HepG2 (cell line): ENCODE results near the gene CLEC16A. TPM values are rescaled to one million over a fixed set of nuclear protein-coding genes. Genes with fewer than 3 reads are reported as not detected.
A peak's percentile ranks its signal among the peaks of the same experiment; 100 is the strongest.

Experiments used
- ATAC-seq: fragments of 200-7000 bp; cut with Tn5 transposase; 3 replicates; pipeline ENCODE4 v1.9.1; 2020; ENCODE audit warnings: mild to moderate bottlenecking, moderate library complexity
- BruUV-seq: library from RNA; stranded (reverse); fragments of 400-500 nt; replicated peaks from 2 replicates; lab custom pipeline; 2021; lab: Mats Ljungman, UMichigan
- CTCF ChIA-PET: fragments of 300-600 bp; formaldehyde crosslinking; extraction: SDS; loops from one replicate; lab custom pipeline; 2021; ENCODE audit warnings: low total read pairs, inconsistent platforms, low intra/inter-chr PET ratio; lab: Yijun Ruan, JAX
- POLR2A ChIA-PET: fragments of 350-600 bp; sonication (Branson Sonifier 250); formaldehyde crosslinking; loops from one replicate; lab custom pipeline; 2020; ENCODE audit warnings: antibody characterized with exemption, inconsistent platforms; lab: Yijun Ruan, JAX
- DNase-seq: peaks from one replicate; pipeline ENCODE4 v3.0.0-alpha.2; 2015; ENCODE audit warnings: low spot score
- FAIRE-seq: peaks from 3 replicates; lab custom pipeline; 2011; peaks lifted over from hg19 to GRCh38; lab: Jason Lieb, UNC
- H2AFZ ChIP-seq: one replicate; pipeline ENCODE4 v1.6.1; 2011; ENCODE audit warnings: low read length, inconsistent platforms
- H3K27ac ChIP-seq: fragments of 300-600 bp; 3 replicates; pipeline ENCODE4 v1.8.0; 2011; ENCODE audit warnings: mixed run types, mild to moderate bottlenecking, mixed read lengths, low read length, inconsistent platforms; ENCODE audit not compliant: insufficient read depth; ENCODE audit errors: extremely low read length
- H3K27me3 ChIP-seq, 2 experiments: fragments of 200-600 bp in 1 of 2; 2 replicates in 1 of 2; 3 replicates in 1 of 2; pipeline versions ENCODE4 v1.6.0 to v1.8.0; 2011; ENCODE audit warnings: low read length in 2 of 2, mild to moderate bottlenecking in 2 of 2, moderate library complexity in 2 of 2, inconsistent platforms in 1 of 2; ENCODE audit not compliant: insufficient read depth in 2 of 2, control insufficient read depth in 1 of 2
- H3K36me3 ChIP-seq, 2 experiments: fragments of 200-600 bp in 1 of 2; replicated peaks in 1 of 2; 2 replicates in 1 of 2; 3 replicates in 1 of 2; pipeline versions ENCODE4 v1.5.1 to v1.8.0; 2011; ENCODE audit warnings: low read length in 2 of 2, inconsistent platforms in 1 of 2; ENCODE audit not compliant: insufficient read depth in 2 of 2, control insufficient read depth in 1 of 2
- H3K4me1 ChIP-seq: 2 replicates; pipeline ENCODE4 v1.5.1; 2012; ENCODE audit warnings: low read length, inconsistent platforms; ENCODE audit not compliant: insufficient read depth
- H3K4me2 ChIP-seq: 2 replicates; pipeline ENCODE4 v1.6.0; 2011; ENCODE audit warnings: low read depth, low read length, inconsistent platforms
- H3K4me3 ChIP-seq, 3 experiments: fragments of 200-600 bp in 1 of 3; sonication (generic), shearing (Covaris generic) in 1 of 3; replicated peaks in 1 of 3; 2 replicates each; pipeline ENCODE4 v1.5.1; 2011 to 2016; ENCODE audit warnings: low read length in 3 of 3, inconsistent platforms in 2 of 3, low read depth in 2 of 3, mild to moderate bottlenecking in 2 of 3, control low read depth in 1 of 3, mixed read lengths in 1 of 3; ENCODE audit not compliant: insufficient read depth in 1 of 3
- H3K79me2 ChIP-seq: one replicate; pipeline ENCODE4 v1.6.1; 2011; ENCODE audit warnings: low read length, inconsistent platforms; ENCODE audit not compliant: insufficient read depth
- H3K9ac ChIP-seq: 2 replicates; pipeline ENCODE4 v1.6.0; 2011; ENCODE audit warnings: mild to moderate bottlenecking, low read depth, low read length, inconsistent platforms; ENCODE audit not compliant: insufficient read depth
- H3K9me3 ChIP-seq: 2 replicates; pipeline ENCODE4 v1.5.1; 2012; ENCODE audit warnings: mild to moderate bottlenecking, low read length
- H4K20me1 ChIP-seq: 2 replicates; pipeline ENCODE4 v1.6.0; 2011; ENCODE audit warnings: inconsistent platforms, mild to moderate bottlenecking, low read length, moderate library complexity; ENCODE audit not compliant: insufficient read depth
- FOXA1 ChIP-seq, 2 experiments: fragments of 450-650 bp in 1 of 2; sonication (generic) in 1 of 2; formaldehyde crosslinking in 1 of 2; IDR thresholded peaks; 2 replicates each; pipeline versions ENCODE4 v1.4.0 to v1.6.1; 2016 to 2020; ENCODE audit warnings: missing genetic modification reagents in 1 of 2
- GTF2F1 ChIP-seq: fragments of 150-350 bp; IDR thresholded peaks from 2 replicates; pipeline ENCODE4 v1.6.1; 2014; ENCODE audit warnings: low read length
- NFIC ChIP-seq: IDR thresholded peaks from 2 replicates; pipeline ENCODE4 v1.6.1; 2012; ENCODE audit warnings: mild to moderate bottlenecking, low read length, inconsistent platforms
- NRL ChIP-seq: sonication (generic); formaldehyde crosslinking; IDR thresholded peaks from 2 replicates; pipeline ENCODE4 v1.5.0; 2020; ENCODE audit warnings: missing genetic modification reagents, mild to moderate bottlenecking, moderate library complexity, borderline replicate concordance
- ZNF224 ChIP-seq: sonication (generic); formaldehyde crosslinking; IDR thresholded peaks from 2 replicates; pipeline ENCODE4 v1.5.0; 2020; ENCODE audit warnings: mild to moderate bottlenecking, missing genetic modification reagents
- ZNF335 ChIP-seq: sonication (generic); formaldehyde crosslinking; IDR thresholded peaks from 2 replicates; pipeline ENCODE4 v1.4.0; 2020; ENCODE audit warnings: missing genetic modification reagents
- ZNF710 ChIP-seq: sonication (generic); formaldehyde crosslinking; IDR thresholded peaks from 2 replicates; pipeline ENCODE4 v1.5.0; 2020; ENCODE audit warnings: mild to moderate bottlenecking, missing genetic modification reagents, borderline replicate concordance
- ZNF749 ChIP-seq: sonication (generic); formaldehyde crosslinking; IDR thresholded peaks from 2 replicates; pipeline ENCODE4 v1.8.0; 2022; ENCODE audit warnings: mild to moderate bottlenecking, missing genetic modification reagents, moderate library complexity, borderline replicate concordance
- WGBS: methylation state at CpG from one replicate; pipeline ENCODE4 v1.1.6; 2017; ENCODE audit warnings: low lambda C conversion rate; 5-methylcytosine and 5-hydroxymethylcytosine counted together
- in situ Hi-C: cut with HindIII; loops from 2 replicates; pipeline ENCODE4 v1.10.0; 2017; ENCODE audit warnings: low pct_unique_long_range_greater_than_20kb; ENCODE audit not compliant: extremely low pct_ligation_motif_present
- intact Hi-C: fragments of 100-400 bp; cut with micrococcal nuclease; formaldehyde crosslinking; loops from one replicate; pipeline ENCODE4 v1.10.0; 2022; ENCODE audit not compliant: unreplicated experiment
- polyA plus RNA-seq, 8 experiments: library from polyadenylated mRNA; depleted of rRNA in 3 of 8; stranded (reverse) in 7 of 8; unstranded in 1 of 8; fragments of >200 nt; fragmentation: Illumina TruSeq in 4 of 8; extraction: Trizol in 4 of 8; gene quantifications; 2 replicates each; pipeline versions ENCODE4 v1.2.1 to v1.2.3, GENCODE V29; 2011 to 2016; ENCODE audit warnings: low read depth in 4 of 8, missing spikeins in 1 of 8, mixed read lengths in 1 of 8; ENCODE audit not compliant: insufficient read depth in 1 of 8
- total RNA-seq, 5 experiments: library from RNA; depleted of rRNA; stranded (reverse); fragments of >200 nt; fragmentation: Illumina TruSeq; extraction: Trizol; gene quantifications; 2 replicates each; pipeline ENCODE4 v1.2.3, GENCODE V29; 2016; ENCODE audit warnings: low read depth in 1 of 5

The CLEC16A gene
- total and polyA plus RNA-seq, 2 of the 13 experiments (the other 11 are each of a cell fraction or from before 2014, with no cell fraction given): 8.5 to 10.3 TPM

- no peak overlapping the region for H3K27ac ChIP-seq
- H3K9ac ChIP-seq: no peak overlapping the region
- H3K9me3 ChIP-seq: no peaks in the 10 kb centered on the region
- ATAC-seq (no peak), FAIRE-seq (no peak), DNase-seq (no peak)
- H4K20me1 ChIP-seq: no peaks in the 10 kb centered on the region
- no peaks in the 10 kb centered on the region for H3K79me2 ChIP-seq
- H3K4me3 ChIP-seq: no peak overlapping the region
- H3K4me2 ChIP-seq: no peak overlapping the region
- H2AFZ ChIP-seq: no peak overlapping the region
- intact Hi-C loops (no loop called here), in situ Hi-C loops (no loop called here)
- H3K36me3 ChIP-seq: peaks cover 5 to 29% of the 10 kb centered on the region in 2 experiments
- no TSS peak for BruUV-seq
- peaks cover 9% of the 10 kb centered on the region for H3K4me1 ChIP-seq
- H3K27me3 ChIP-seq: no peaks in the 10 kb centered on the region; a peak in 1 of 5 replicates
- 63% methylated on average over 4 of the region's 4 CpGs for WGBS
- ChIA-PET POLR2A (interaction anchor here (0.7 kb wide), 1 partner anchor 284 kb away, joined by 4 read pairs; the partner anchor contains the start of gene SOCS1), CTCF (interaction anchor here (1.0 to 3.9 kb wide), 8 partner anchors 9 to 669 kb away, joined by 3 to 35 read pairs (median 5); partner anchors contain the start of gene SOCS1)
- TF ChIP-seq ZNF224 (CRISPR knock-in tag): 0 out of 2 replicates have a peak, but pooled peaks have one; percentile 52
- TF ChIP-seq NRL (CRISPR knock-in tag): 0 out of 2 replicates have a peak, but pooled peaks have one; percentile 29
- no peak for TF ChIP-seq FOXA1 (IDR thresholded peaks at IDR 0.05)
- TF ChIP-seq FOXA1 (CRISPR knock-in tag; IDR thresholded peaks at IDR 0.05): no peak
- no peak for TF ChIP-seq GTF2F1
- TF ChIP-seq NFIC: no peak
These were observed 27.9 kb downstream of the CLEC16A start for GRCh38 chr16:10972108-10972818.

- 98% methylated on average over 12 of the region's 12 CpGs for WGBS
- intact Hi-C loops (no loop called here), in situ Hi-C loops (no loop called here)
- no TSS peak for BruUV-seq
- peaks cover 5 to 32% of the 10 kb centered on the region in 2 experiments for H3K36me3 ChIP-seq
- no peaks in the 10 kb centered on the region for H3K9me3 ChIP-seq
- H3K4me3 ChIP-seq: no peak overlapping the region
- H3K9ac ChIP-seq: no peak overlapping the region
- TF ChIP-seq ZNF335: no peak
- TF ChIP-seq ZNF710 (CRISPR knock-in tag): no peak
- TF ChIP-seq ZNF749 (CRISPR knock-in tag): 0 out of 2 replicates have a peak, but pooled peaks have one; percentile 31
- TF ChIP-seq, all 625 proteins: peak for 1
- no peak for FAIRE-seq
- ATAC-seq: no peak
- ChIA-PET POLR2A (no interaction called here), CTCF (interaction anchor here (1.0 to 2.4 kb wide), 4 partner anchors 9 to 398 kb away, joined by 3 to 35 read pairs (median 6); partner anchors contain the start of gene SOCS1)
- Histone ChIP-seq H4K20me1 (no peaks in the 10 kb centered on the region), H3K27me3 (no peaks in the 10 kb centered on the region; a peak in 1 of 5 replicates), H2AFZ (no peak overlapping the region), H3K4me2 (no peak overlapping the region), H3K4me1 (peaks cover 9% of the 10 kb centered on the region), H3K79me2 (no peaks in the 10 kb centered on the region), H3K27ac (no peak overlapping the region)
- no peak for DNase-seq
These were observed 28.6 kb downstream of the CLEC16A start for GRCh38 chr16:10972819-10973464.
